Measurements from ENCODE around the gene FLT3. TPM values are rescaled to one million over a fixed set of nuclear protein-coding genes. Genes with fewer than 3 reads are reported as not detected.

Gene FLT3
- total RNA-seq, 4 donors from 2014 or later: 0.57 to 4.1 (median 1.9) TPM

- TF ChIP-seq CTCF (IDR thresholded peaks at IDR 0.05; ENCODE audit: low read depth): no peak
These were observed 51.2 kb downstream of the FLT3 start for GRCh38 chr13:28049215-28049614.

GRCh38 chr13:28048768-28049167 lies 51.6 kb downstream of the FLT3 start:
- TF ChIP-seq CTCF (IDR thresholded peaks at IDR 0.05; ENCODE audit: low read depth): no peak

GRCh38 chr13:28047757-28048388 lies 52.5 kb downstream of the FLT3 start:
- TF ChIP-seq CTCF (IDR thresholded peaks at IDR 0.05; ENCODE audit: low read depth): no peak

GRCh38 chr13:28046981-28047380 lies 53.4 kb downstream of the FLT3 start:
- TF ChIP-seq CTCF (IDR thresholded peaks at IDR 0.05; ENCODE audit: low read depth): no peak

- no peak for TF ChIP-seq CTCF (IDR thresholded peaks at IDR 0.05; ENCODE audit: low read depth)
These were observed 54.5 kb downstream of the FLT3 start for GRCh38 chr13:28045861-28046260.

- TF ChIP-seq CTCF (IDR thresholded peaks at IDR 0.05; ENCODE audit: low read depth): no peak
These were observed 55.8 kb downstream of the FLT3 start for GRCh38 chr13:28044608-28045007.

- TF ChIP-seq CTCF (IDR thresholded peaks at IDR 0.05; ENCODE audit: low read depth): no peak
These were observed 57.2 kb downstream of the FLT3 start for GRCh38 chr13:28043224-28043623.
